H9 (cell line): Measurements from ENCODE around the gene FASTK. TPM values are rescaled to one million over a fixed set of nuclear protein-coding genes. Genes with fewer than 3 reads are reported as not detected.

Experiments
- DNase-seq: peaks from one replicate; pipeline ENCODE4 v3.0.0-alpha.2; 2017
- H2AFZ ChIP-seq: one replicate; pipeline ENCODE4 v1.6.1; 2013; ENCODE audit warnings: mild to moderate bottlenecking, low read length, control low read depth, moderate library complexity
- H2AK5ac ChIP-seq: 2 replicates; pipeline ENCODE4 v1.6.1; 2013; ENCODE audit warnings: low read length, control low read depth, mixed read lengths; ENCODE audit not compliant: insufficient read length
- H2BK120ac ChIP-seq: one replicate; pipeline ENCODE4 v1.6.1; 2013; ENCODE audit warnings: low read depth, mild to moderate bottlenecking, low read length, control low read depth, inconsistent platforms; ENCODE audit not compliant: poor library complexity, severe bottlenecking
- H2BK12ac ChIP-seq: 2 replicates; pipeline ENCODE4 v1.6.1; 2013; ENCODE audit warnings: low read length, control low read depth, mixed read lengths, low read depth; ENCODE audit not compliant: insufficient read length
- H2BK15ac ChIP-seq: 2 replicates; pipeline ENCODE4 v1.6.1; 2013; ENCODE audit warnings: low read depth, low read length, control low read depth
- H2BK20ac ChIP-seq: one replicate; pipeline ENCODE4 v1.6.1; 2013; ENCODE audit warnings: low read depth, mild to moderate bottlenecking, low read length, control low read depth, inconsistent platforms; ENCODE audit not compliant: poor library complexity, severe bottlenecking
- H2BK5ac ChIP-seq: 2 replicates; pipeline ENCODE4 v1.6.1; 2013; ENCODE audit warnings: low read length, control low read depth, mixed read lengths; ENCODE audit not compliant: insufficient read length
- H3K14ac ChIP-seq: 2 replicates; pipeline ENCODE4 v1.6.1; 2013; ENCODE audit warnings: low read length, control low read depth; ENCODE audit not compliant: insufficient read depth
- H3K18ac ChIP-seq: 2 replicates; pipeline ENCODE4 v1.6.1; 2013; ENCODE audit warnings: low read depth, mild to moderate bottlenecking, mixed read lengths, low read length, control low read depth; ENCODE audit not compliant: insufficient read length
- H3K23ac ChIP-seq: 2 replicates; pipeline ENCODE4 v1.6.1; 2013; ENCODE audit warnings: low read length, control low read depth, mixed read lengths, low read depth; ENCODE audit not compliant: insufficient read length
- H3K23me2 ChIP-seq: 2 replicates; pipeline ENCODE4 v1.6.1; 2013; ENCODE audit warnings: low read depth, mild to moderate bottlenecking, mixed read lengths, low read length, control low read depth; ENCODE audit not compliant: insufficient read length, poor library complexity, severe bottlenecking
- H3K27ac ChIP-seq: 2 replicates; pipeline ENCODE4 v1.5.1; 2013; ENCODE audit warnings: low read length, control low read depth, mixed read lengths, low read depth; ENCODE audit not compliant: insufficient read length
- H3K27me3 ChIP-seq: 2 replicates; pipeline ENCODE4 v1.6.1; 2013; ENCODE audit warnings: low read length, control low read depth, inconsistent platforms; ENCODE audit not compliant: insufficient read depth
- H3K4ac ChIP-seq: 2 replicates; pipeline ENCODE4 v1.6.1; 2013; ENCODE audit warnings: low read depth, mild to moderate bottlenecking, control low read depth, inconsistent platforms, low read length, moderate library complexity
- H3K4me1 ChIP-seq: 2 replicates; pipeline ENCODE4 v1.6.1; 2013; ENCODE audit warnings: low read length, control low read depth, inconsistent platforms; ENCODE audit not compliant: insufficient read depth
- H3K4me2 ChIP-seq: 2 replicates; pipeline ENCODE4 v1.6.1; 2013; ENCODE audit warnings: low read length, control low read depth, mixed read lengths; ENCODE audit not compliant: insufficient read length, insufficient read depth
- H3K56ac ChIP-seq: 2 replicates; pipeline ENCODE4 v1.6.1; 2013; ENCODE audit warnings: low read depth, mild to moderate bottlenecking, mixed read lengths, low read length, control low read depth; ENCODE audit not compliant: insufficient read length
- H3K79me1 ChIP-seq: 2 replicates; pipeline ENCODE4 v1.6.1; 2013; ENCODE audit warnings: low read depth, mild to moderate bottlenecking, moderate library complexity, low read length, control low read depth, inconsistent platforms; ENCODE audit not compliant: insufficient read depth, poor library complexity, severe bottlenecking
- H3K79me2 ChIP-seq: 2 replicates; pipeline ENCODE4 v1.6.1; 2013; ENCODE audit warnings: low read length, control low read depth, inconsistent platforms; ENCODE audit not compliant: insufficient read depth
- H3K9ac ChIP-seq: 2 replicates; pipeline ENCODE4 v1.6.1; 2013; ENCODE audit warnings: low read length, control low read depth, mixed read lengths; ENCODE audit not compliant: insufficient read length; ENCODE audit errors: extremely low read depth
- H3K9me3 ChIP-seq: one replicate; pipeline ENCODE4 v1.6.1; 2013; ENCODE audit warnings: low read depth, low read length, inconsistent platforms; ENCODE audit not compliant: control insufficient read depth
- H3T11ph ChIP-seq: one replicate; pipeline ENCODE4 v1.6.1; 2013; ENCODE audit warnings: mild to moderate bottlenecking, low read length, control low read depth, inconsistent platforms
- H4K20me1 ChIP-seq: one replicate; pipeline ENCODE4 v1.6.1; 2013; ENCODE audit not compliant: control insufficient read depth, insufficient read length, insufficient read depth
- H4K5ac ChIP-seq: 2 replicates; pipeline ENCODE4 v1.6.1; 2013; ENCODE audit warnings: low read depth, mild to moderate bottlenecking, mixed read lengths, low read length, control low read depth; ENCODE audit not compliant: insufficient read length
- H4K8ac ChIP-seq: replicated peaks from 2 replicates; pipeline ENCODE4 v1.6.1; 2013; ENCODE audit warnings: low read length, control low read depth, mixed read lengths, low read depth; ENCODE audit not compliant: insufficient read length
- H4K91ac ChIP-seq: 2 replicates; pipeline ENCODE4 v1.6.1; 2013; ENCODE audit warnings: low read depth, mild to moderate bottlenecking, moderate library complexity, mixed read lengths, low read length, control low read depth; ENCODE audit not compliant: insufficient read length
- H3K27ac Mint-ChIP-seq, 3 experiments: 2 replicates in 2 of 3; 3 replicates in 1 of 3; pipeline ENCODE4 v1.8.0; 2020 to 2021; ENCODE audit warnings: mixed read lengths in 3 of 3, mild to moderate bottlenecking in 1 of 3, moderate library complexity in 1 of 3
- H3K27me3 Mint-ChIP-seq: 2 replicates; pipeline ENCODE4 v1.8.0; 2021; ENCODE audit warnings: low read depth, mild to moderate bottlenecking, moderate library complexity, mixed read lengths
- H3K36me3 Mint-ChIP-seq, 3 experiments: 2 replicates in 2 of 3; 3 replicates in 1 of 3; pipeline ENCODE4 v1.8.0; 2020 to 2021; ENCODE audit warnings: low read depth in 3 of 3, mixed read lengths in 3 of 3; ENCODE audit not compliant: insufficient read depth in 1 of 3
- H3K4me1 Mint-ChIP-seq, 2 experiments: 2 replicates each; pipeline ENCODE4 v1.8.0; 2020; ENCODE audit warnings: mixed read lengths in 2 of 2
- H3K4me3 Mint-ChIP-seq, 2 experiments: 2 replicates in 1 of 2; 3 replicates in 1 of 2; pipeline ENCODE4 v1.8.0; 2020 to 2021; ENCODE audit warnings: mild to moderate bottlenecking in 2 of 2, mixed read lengths in 2 of 2, moderate library complexity in 1 of 2
- H3K9me3 Mint-ChIP-seq, 2 experiments: 2 replicates in 1 of 2; 3 replicates in 1 of 2; pipeline ENCODE4 v1.8.0; 2020; ENCODE audit warnings: mild to moderate bottlenecking in 2 of 2, mixed read lengths in 2 of 2, moderate library complexity in 1 of 2
- WGBS: extraction: QIAGEN DNeasy Blood & Tissue Kit; methylation state at CpG from one replicate; pipeline ENCODE4 v1.1.7; 2013; ENCODE audit warnings: missing lambda C conversion rate, low lambda C conversion rate, mixed read lengths; ENCODE audit not compliant: insufficient read length; ENCODE audit errors: extremely low coverage; 5-methylcytosine and 5-hydroxymethylcytosine counted together
- total RNA-seq: library from RNA; stranded (reverse); gene quantifications from 2 replicates; pipeline ENCODE4 v1.2.1, GENCODE V29; 2021
- TF ChIP-seq, protein P1 (sequence below): fragments of 200-600 bp; sonication (generic); conservative IDR thresholded peaks from 3 replicates; pipeline ENCODE4 v1.8.0; 2021; ENCODE audit warnings: antibody characterized with exemption, mild to moderate bottlenecking

FASTK gene
- total RNA-seq, 1 experiment from 2014 or later: 57.8 TPM

- no peak overlapping the region for H3K56ac ChIP-seq
- H3K4me1 ChIP-seq: peaks cover 8% of the 10 kb centered on the region
- no peak overlapping the region for H3K9ac ChIP-seq
- H3K27ac Mint-ChIP-seq: no peak overlapping the region; a peak in 1 of 7 replicates
- no peak overlapping the region for H3K23ac ChIP-seq
- H3K9me3 ChIP-seq: no peaks in the 10 kb centered on the region
- TF ChIP-seq, protein P1, sequence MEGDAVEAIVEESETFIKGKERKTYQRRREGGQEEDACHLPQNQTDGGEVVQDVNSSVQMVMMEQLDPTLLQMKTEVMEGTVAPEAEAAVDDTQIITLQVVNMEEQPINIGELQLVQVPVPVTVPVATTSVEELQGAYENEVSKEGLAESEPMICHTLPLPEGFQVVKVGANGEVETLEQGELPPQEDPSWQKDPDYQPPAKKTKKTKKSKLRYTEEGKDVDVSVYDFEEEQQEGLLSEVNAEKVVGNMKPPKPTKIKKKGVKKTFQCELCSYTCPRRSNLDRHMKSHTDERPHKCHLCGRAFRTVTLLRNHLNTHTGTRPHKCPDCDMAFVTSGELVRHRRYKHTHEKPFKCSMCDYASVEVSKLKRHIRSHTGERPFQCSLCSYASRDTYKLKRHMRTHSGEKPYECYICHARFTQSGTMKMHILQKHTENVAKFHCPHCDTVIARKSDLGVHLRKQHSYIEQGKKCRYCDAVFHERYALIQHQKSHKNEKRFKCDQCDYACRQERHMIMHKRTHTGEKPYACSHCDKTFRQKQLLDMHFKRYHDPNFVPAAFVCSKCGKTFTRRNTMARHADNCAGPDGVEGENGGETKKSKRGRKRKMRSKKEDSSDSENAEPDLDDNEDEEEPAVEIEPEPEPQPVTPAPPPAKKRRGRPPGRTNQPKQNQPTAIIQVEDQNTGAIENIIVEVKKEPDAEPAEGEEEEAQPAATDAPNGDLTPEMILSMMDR: no peak
- H3K79me1 ChIP-seq: no peaks in the 10 kb centered on the region
- peaks cover 12 to 25% (median 21%) of the 10 kb centered on the region in 3 experiments; a peak in 6 of 7 replicates for H3K36me3 Mint-ChIP-seq
- H3K14ac ChIP-seq: no peak overlapping the region
- no peak for DNase-seq
- no peaks in the 10 kb centered on the region; a peak in 1 of 5 replicates for H3K9me3 Mint-ChIP-seq
- no peak overlapping the region for H2BK20ac ChIP-seq
- no CpG with 5 or more reads among the region's 11 CpGs for WGBS
- H3K27me3 Mint-ChIP-seq: peaks cover 3% of the 10 kb centered on the region; the same call in 1 of the 2 replicates
- no peak overlapping the region for H3K27ac ChIP-seq
- H4K91ac ChIP-seq: no peak overlapping the region
- H3K4me3 Mint-ChIP-seq: peak overlapping the region; percentile 54 to 91
- H2BK15ac ChIP-seq: no peak overlapping the region
- H3K18ac ChIP-seq: no peak overlapping the region
- H3K4me2 ChIP-seq: peak overlapping the region; percentile 58
- no peak overlapping the region for H2AFZ ChIP-seq
- H4K20me1 ChIP-seq: no peaks in the 10 kb centered on the region
- H4K5ac ChIP-seq: no peak overlapping the region
- peaks cover 38% of the 10 kb centered on the region for H3K23me2 ChIP-seq
- H3K79me2 ChIP-seq: no peaks in the 10 kb centered on the region
- no peak overlapping the region for H2BK120ac ChIP-seq
- H2AK5ac ChIP-seq: no peak overlapping the region
- H3T11ph ChIP-seq: no peak overlapping the region
- no peak overlapping the region for H3K4ac ChIP-seq
- no peak overlapping the region for H4K8ac ChIP-seq
- peak overlapping the region; percentile 17 for H2BK12ac ChIP-seq
- no peak overlapping the region for H2BK5ac ChIP-seq
- peaks cover 31 to 39% of the 10 kb centered on the region in 2 experiments for H3K4me1 Mint-ChIP-seq
- H3K27me3 ChIP-seq: no peaks in the 10 kb centered on the region; the same call in 1 of the 2 replicates
Measured at GRCh38 chr7:151062111-151062398, 18.6 kb downstream of the FASTK start.
